K562 (cell line): ENCODE measurements around the gene SLC28A3. TPM values are rescaled to one million over a fixed set of nuclear protein-coding genes. Genes with fewer than 3 reads are reported as not detected.

ENCODE experiments used
- ATAC-seq: fragments of 200-7000 bp; cut with Tn5 transposase; 3 replicates; pipeline ENCODE4 v1.9.1; 2020; ENCODE audit warnings: moderate library complexity
- BruUV-seq: library from RNA; stranded (reverse); fragments of 400-500 nt; replicated peaks from 2 replicates; lab custom pipeline; 2021; lab: Mats Ljungman, UMichigan
- CTCF ChIA-PET: fragments of 300-600 bp; formaldehyde crosslinking; extraction: SDS; loops from one replicate; lab custom pipeline; 2021; ENCODE audit warnings: low intra/inter-chr PET ratio; lab: Yijun Ruan, JAX
- POLR2A ChIA-PET: fragments of 300-600, 350-650 bp; sonication (Branson Sonifier 250); formaldehyde crosslinking; extraction: SDS; loops from one replicate; lab custom pipeline; 2021; ENCODE audit warnings: antibody characterized with exemption, inconsistent platforms; lab: Yijun Ruan, JAX
- DNase-seq, 4 experiments: peaks; one replicate each; pipeline versions ENCODE4 v3.0.0 to v3.0.0-alpha.2; 2011 to 2018; ENCODE audit warnings: low spot score in 3 of 4, mixed read lengths in 3 of 4; ENCODE audit errors: extremely low read depth in 1 of 4
- FAIRE-seq: peaks from 2 replicates; lab custom pipeline; 2011; peaks lifted over from hg19 to GRCh38; lab: Jason Lieb, UNC
- H2AFZ ChIP-seq: 2 replicates; pipeline ENCODE4 v1.6.0; 2011; ENCODE audit warnings: low read depth, low read length, control low read depth, inconsistent platforms
- H3K27ac ChIP-seq: fragments of 200-600 bp; 3 replicates; pipeline ENCODE4 v1.8.0; 2011; ENCODE audit warnings: low read depth, mild to moderate bottlenecking, control low read depth, inconsistent platforms, low read length, moderate library complexity, mixed read lengths; ENCODE audit errors: extremely low read depth
- H3K27me3 ChIP-seq, 2 experiments: fragments of 300-600 bp in 1 of 2; 2 replicates in 1 of 2; 3 replicates in 1 of 2; pipeline versions ENCODE4 v1.6.0 to v1.8.0; 2011; ENCODE audit warnings: inconsistent platforms in 2 of 2, low read length in 2 of 2, mild to moderate bottlenecking in 1 of 2, mixed read lengths in 1 of 2, moderate library complexity in 1 of 2; ENCODE audit not compliant: control insufficient read depth in 2 of 2, insufficient read depth in 2 of 2
- H3K36me3 ChIP-seq: fragments of 300-600 bp; 3 replicates; pipeline ENCODE4 v1.8.0; 2011; ENCODE audit warnings: mild to moderate bottlenecking, low read length, inconsistent platforms; ENCODE audit not compliant: control insufficient read depth, insufficient read depth
- H3K4me1 ChIP-seq, 2 experiments: fragments of 200-600 bp in 1 of 2; replicated peaks in 1 of 2; 2 replicates in 1 of 2; 3 replicates in 1 of 2; pipeline versions ENCODE4 v1.5.1 to v1.8.0; 2011; ENCODE audit warnings: inconsistent platforms in 2 of 2, low read length in 2 of 2, mild to moderate bottlenecking in 1 of 2, mixed read lengths in 1 of 2, moderate library complexity in 1 of 2; ENCODE audit not compliant: control insufficient read depth in 2 of 2, insufficient read depth in 2 of 2
- H3K4me2 ChIP-seq: 2 replicates; pipeline ENCODE4 v1.6.1; 2011; ENCODE audit warnings: low read length, control low read depth, inconsistent platforms, mixed read lengths; ENCODE audit not compliant: insufficient read depth
- H3K4me3 ChIP-seq: fragments of 200-600 bp; sonication (generic), shearing (Covaris generic); 2 replicates; pipeline ENCODE4 v1.5.1; 2016; ENCODE audit warnings: control low read depth, inconsistent platforms
- H3K79me2 ChIP-seq: fragments of 200-600 bp; 3 replicates; pipeline ENCODE4 v1.8.0; 2011; ENCODE audit warnings: low read length, inconsistent platforms; ENCODE audit not compliant: control insufficient read depth, insufficient read depth
- H3K9ac ChIP-seq, 2 experiments: 2 replicates each; pipeline versions ENCODE4 v1.6.0 to v1.6.1; 2011; ENCODE audit warnings: low read depth in 2 of 2, low read length in 2 of 2, control low read depth in 1 of 2, inconsistent platforms in 1 of 2, mild to moderate bottlenecking in 1 of 2, mixed read lengths in 1 of 2; ENCODE audit not compliant: insufficient read depth in 1 of 2
- H3K9me1 ChIP-seq: one replicate; pipeline ENCODE4 v1.6.0; 2011; ENCODE audit warnings: inconsistent platforms, mild to moderate bottlenecking, low read length, moderate library complexity; ENCODE audit not compliant: control insufficient read depth, insufficient read depth
- H3K9me3 ChIP-seq: replicated peaks from 2 replicates; pipeline ENCODE4 v1.5.1; 2011; ENCODE audit warnings: low read depth, low read length, inconsistent platforms; ENCODE audit not compliant: control insufficient read depth, insufficient read depth
- H4K20me1 ChIP-seq: replicated peaks from 2 replicates; pipeline ENCODE4 v1.6.1; 2011; ENCODE audit warnings: low read length, inconsistent platforms, mixed read lengths; ENCODE audit not compliant: control insufficient read depth, insufficient read depth
- HNRNPUL1 ChIP-seq: fragments of 200-400 bp; formaldehyde crosslinking; IDR thresholded peaks from 2 replicates; pipeline ENCODE4 v1.6.1; 2017; ENCODE audit warnings: low read length
- IFI16 ChIP-seq: fragments of 250-450 bp; sonication (Bioruptor Pico); IDR thresholded peaks from 2 replicates; pipeline ENCODE4 v2.1.2; 2022; ENCODE audit warnings: mild to moderate bottlenecking, inconsistent platforms
- SAFB2 ChIP-seq: fragments of 200-400 bp; formaldehyde crosslinking; IDR thresholded peaks from 2 replicates; pipeline ENCODE4 v1.6.1; 2018; ENCODE audit warnings: borderline replicate concordance, low read length, low read depth, moderate library complexity; ENCODE audit not compliant: severe bottlenecking
- WGBS: fragments of 100-300 bp; shearing (Covaris generic); methylation state at CpG from one replicate; pipeline ENCODE4 v1.1.6; 2016; ENCODE audit warnings: low coverage, mixed read lengths; ENCODE audit not compliant: insufficient coverage; ENCODE audit errors: missing lambda C conversion rate; 5-methylcytosine and 5-hydroxymethylcytosine counted together
- in situ Hi-C: fragments of 300-500 bp; cut with MboI; formaldehyde crosslinking; loops from 4 replicates; pipeline ENCODE4 v1.15.0; 2018; ENCODE audit warnings: inconsistent platforms, mixed read lengths
- intact Hi-C: fragments of 100-400 bp; cut with micrococcal nuclease; formaldehyde crosslinking; loops from 2 replicates; pipeline ENCODE4 v1.14.2; 2022
- polyA plus RNA-seq, 8 experiments: library from polyadenylated mRNA; depleted of rRNA in 4 of 8; stranded (reverse) in 5 of 8; unstranded in 3 of 8; fragments of >200 nt; fragmentation: Nextera tagmentation in 2 of 8; fragmentation: Illumina TruSeq in 1 of 8; extraction: Ambion mirVana in 2 of 8; extraction: Trizol in 1 of 8; gene quantifications; 2 replicates each; pipeline versions ENCODE4 v1.2.1 to v1.2.3, GENCODE V29; 2011 to 2014; ENCODE audit warnings: inconsistent platforms in 1 of 8, missing spikeins in 1 of 8
- total RNA-seq, 7 experiments: library from RNA; depleted of rRNA in 6 of 7; stranded (reverse); fragments of >200 nt in 6 of 7; fragmentation: Illumina TruSeq in 2 of 7; extraction: Trizol in 2 of 7; gene quantifications; 2 replicates each; pipeline versions ENCODE4 v1.2.1 to v1.2.3, GENCODE V29; 2011 to 2021; ENCODE audit warnings: low replicate concordance in 1 of 7
- TF ChIP-seq, protein P1 (sequence below): sonication (generic); formaldehyde crosslinking; IDR thresholded peaks from 2 replicates; pipeline ENCODE4 v1.8.0; 2022; ENCODE audit warnings: mild to moderate bottlenecking, missing genetic modification reagents
- TF ChIP-seq, protein P2 (sequence below): conservative IDR thresholded peaks from 2 replicates; pipeline ENCODE4 v1.6.1; 2011; ENCODE audit warnings: low read depth, mild to moderate bottlenecking, low read length; ENCODE audit not compliant: control insufficient read depth
- TF ChIP-seq, protein P3 (sequence below): fragments of 250-450 bp; sonication (Bioruptor Pico); IDR thresholded peaks from 2 replicates; pipeline ENCODE4 v1.5.0; 2021; ENCODE audit warnings: mild to moderate bottlenecking, moderate library complexity
- TF ChIP-seq, protein P4 (sequence below): sonication (generic); formaldehyde crosslinking; IDR thresholded peaks from 2 replicates; pipeline ENCODE4 v1.8.0; 2023; ENCODE audit warnings: mild to moderate bottlenecking, missing genetic modification reagents

SLC28A3 gene
- total and polyA plus RNA-seq, 9 of the 15 experiments (the other 6 are each of a cell fraction or from before 2014, with no cell fraction given), result not detected

DNA sequence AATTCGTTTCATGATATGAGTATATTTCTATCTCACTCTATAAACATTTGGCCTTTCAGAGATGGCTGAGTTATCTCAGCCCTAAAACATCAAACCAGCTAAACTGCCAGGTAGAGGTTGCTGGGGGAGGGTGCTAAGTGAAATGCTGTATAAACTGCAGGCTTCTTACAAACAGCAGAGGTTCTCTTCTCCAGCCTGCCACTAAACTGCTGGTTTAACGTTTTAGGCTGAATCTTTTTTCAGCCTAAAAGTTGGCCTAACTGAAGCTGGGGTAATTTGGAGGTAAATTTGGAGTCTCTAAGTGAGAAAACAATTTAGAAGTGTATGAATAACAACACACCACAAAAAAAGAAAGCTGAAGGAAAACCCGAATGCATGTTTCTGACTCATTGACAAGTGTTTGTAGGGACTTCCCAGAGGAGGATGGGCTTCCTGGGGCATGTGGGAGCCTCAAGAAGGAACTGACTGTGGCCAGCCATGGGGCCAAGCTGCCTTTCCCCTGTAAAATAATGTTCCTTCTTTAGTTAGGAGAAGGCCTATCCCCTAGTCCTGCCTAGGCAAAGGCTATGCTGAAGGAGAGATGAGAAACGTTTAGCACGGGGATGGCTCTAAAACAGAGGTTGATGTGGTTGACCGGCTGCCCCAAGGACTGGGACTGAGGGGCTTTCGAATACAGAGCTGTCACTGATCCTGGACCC lies 44.3 kb downstream of the SLC28A3 start:
- BruUV-seq, result no TSS peak
- intact Hi-C loops, result no loop called here
- Histone ChIP-seq H2AFZ (no peak overlapping the region), H3K9ac (no peak overlapping the region), H3K4me3 (no peak overlapping the region), H3K36me3 (no peaks in the 10 kb centered on the region), H3K4me2 (no peak overlapping the region), H3K79me2 (no peaks in the 10 kb centered on the region), H4K20me1 (no peaks in the 10 kb centered on the region), H3K4me1 (no peaks in the 10 kb centered on the region), H3K27ac (no peak overlapping the region), H3K9me1 (no peaks in the 10 kb centered on the region), H3K9me3 (no peaks in the 10 kb centered on the region), H3K27me3 (peaks cover 0 to 5% of the 10 kb centered on the region in 2 experiments; a peak in 1 of 5 replicates)
- no peak for ATAC-seq
- no peak for DNase-seq
- WGBS, result 0% methylated on average over 7 of the region's 7 CpGs
- ChIA-PET CTCF (no interaction called here), POLR2A (interaction anchor here (0.5 kb wide), 1 partner anchor 14 kb away, joined by 3 read pairs; no protein-coding TSS in a partner anchor)
- no peak for FAIRE-seq
- in situ Hi-C loops, result no loop called here
- TF ChIP-seq SAFB2 (no peak), IFI16 (CRISPR knock-in tag) (no peak), HNRNPUL1 (no peak)
- TF ChIP-seq, protein P1, sequence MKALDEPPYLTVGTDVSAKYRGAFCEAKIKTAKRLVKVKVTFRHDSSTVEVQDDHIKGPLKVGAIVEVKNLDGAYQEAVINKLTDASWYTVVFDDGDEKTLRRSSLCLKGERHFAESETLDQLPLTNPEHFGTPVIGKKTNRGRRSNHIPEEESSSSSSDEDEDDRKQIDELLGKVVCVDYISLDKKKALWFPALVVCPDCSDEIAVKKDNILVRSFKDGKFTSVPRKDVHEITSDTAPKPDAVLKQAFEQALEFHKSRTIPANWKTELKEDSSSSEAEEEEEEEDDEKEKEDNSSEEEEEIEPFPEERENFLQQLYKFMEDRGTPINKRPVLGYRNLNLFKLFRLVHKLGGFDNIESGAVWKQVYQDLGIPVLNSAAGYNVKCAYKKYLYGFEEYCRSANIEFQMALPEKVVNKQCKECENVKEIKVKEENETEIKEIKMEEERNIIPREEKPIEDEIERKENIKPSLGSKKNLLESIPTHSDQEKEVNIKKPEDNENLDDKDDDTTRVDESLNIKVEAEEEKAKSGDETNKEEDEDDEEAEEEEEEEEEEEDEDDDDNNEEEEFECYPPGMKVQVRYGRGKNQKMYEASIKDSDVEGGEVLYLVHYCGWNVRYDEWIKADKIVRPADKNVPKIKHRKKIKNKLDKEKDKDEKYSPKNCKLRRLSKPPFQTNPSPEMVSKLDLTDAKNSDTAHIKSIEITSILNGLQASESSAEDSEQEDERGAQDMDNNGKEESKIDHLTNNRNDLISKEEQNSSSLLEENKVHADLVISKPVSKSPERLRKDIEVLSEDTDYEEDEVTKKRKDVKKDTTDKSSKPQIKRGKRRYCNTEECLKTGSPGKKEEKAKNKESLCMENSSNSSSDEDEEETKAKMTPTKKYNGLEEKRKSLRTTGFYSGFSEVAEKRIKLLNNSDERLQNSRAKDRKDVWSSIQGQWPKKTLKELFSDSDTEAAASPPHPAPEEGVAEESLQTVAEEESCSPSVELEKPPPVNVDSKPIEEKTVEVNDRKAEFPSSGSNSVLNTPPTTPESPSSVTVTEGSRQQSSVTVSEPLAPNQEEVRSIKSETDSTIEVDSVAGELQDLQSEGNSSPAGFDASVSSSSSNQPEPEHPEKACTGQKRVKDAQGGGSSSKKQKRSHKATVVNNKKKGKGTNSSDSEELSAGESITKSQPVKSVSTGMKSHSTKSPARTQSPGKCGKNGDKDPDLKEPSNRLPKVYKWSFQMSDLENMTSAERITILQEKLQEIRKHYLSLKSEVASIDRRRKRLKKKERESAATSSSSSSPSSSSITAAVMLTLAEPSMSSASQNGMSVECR (CRISPR knock-in tag), result no peak
- TF ChIP-seq, protein P2, sequence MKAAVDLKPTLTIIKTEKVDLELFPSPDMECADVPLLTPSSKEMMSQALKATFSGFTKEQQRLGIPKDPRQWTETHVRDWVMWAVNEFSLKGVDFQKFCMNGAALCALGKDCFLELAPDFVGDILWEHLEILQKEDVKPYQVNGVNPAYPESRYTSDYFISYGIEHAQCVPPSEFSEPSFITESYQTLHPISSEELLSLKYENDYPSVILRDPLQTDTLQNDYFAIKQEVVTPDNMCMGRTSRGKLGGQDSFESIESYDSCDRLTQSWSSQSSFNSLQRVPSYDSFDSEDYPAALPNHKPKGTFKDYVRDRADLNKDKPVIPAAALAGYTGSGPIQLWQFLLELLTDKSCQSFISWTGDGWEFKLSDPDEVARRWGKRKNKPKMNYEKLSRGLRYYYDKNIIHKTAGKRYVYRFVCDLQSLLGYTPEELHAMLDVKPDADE, result no peak
- TF ChIP-seq, protein P3, sequence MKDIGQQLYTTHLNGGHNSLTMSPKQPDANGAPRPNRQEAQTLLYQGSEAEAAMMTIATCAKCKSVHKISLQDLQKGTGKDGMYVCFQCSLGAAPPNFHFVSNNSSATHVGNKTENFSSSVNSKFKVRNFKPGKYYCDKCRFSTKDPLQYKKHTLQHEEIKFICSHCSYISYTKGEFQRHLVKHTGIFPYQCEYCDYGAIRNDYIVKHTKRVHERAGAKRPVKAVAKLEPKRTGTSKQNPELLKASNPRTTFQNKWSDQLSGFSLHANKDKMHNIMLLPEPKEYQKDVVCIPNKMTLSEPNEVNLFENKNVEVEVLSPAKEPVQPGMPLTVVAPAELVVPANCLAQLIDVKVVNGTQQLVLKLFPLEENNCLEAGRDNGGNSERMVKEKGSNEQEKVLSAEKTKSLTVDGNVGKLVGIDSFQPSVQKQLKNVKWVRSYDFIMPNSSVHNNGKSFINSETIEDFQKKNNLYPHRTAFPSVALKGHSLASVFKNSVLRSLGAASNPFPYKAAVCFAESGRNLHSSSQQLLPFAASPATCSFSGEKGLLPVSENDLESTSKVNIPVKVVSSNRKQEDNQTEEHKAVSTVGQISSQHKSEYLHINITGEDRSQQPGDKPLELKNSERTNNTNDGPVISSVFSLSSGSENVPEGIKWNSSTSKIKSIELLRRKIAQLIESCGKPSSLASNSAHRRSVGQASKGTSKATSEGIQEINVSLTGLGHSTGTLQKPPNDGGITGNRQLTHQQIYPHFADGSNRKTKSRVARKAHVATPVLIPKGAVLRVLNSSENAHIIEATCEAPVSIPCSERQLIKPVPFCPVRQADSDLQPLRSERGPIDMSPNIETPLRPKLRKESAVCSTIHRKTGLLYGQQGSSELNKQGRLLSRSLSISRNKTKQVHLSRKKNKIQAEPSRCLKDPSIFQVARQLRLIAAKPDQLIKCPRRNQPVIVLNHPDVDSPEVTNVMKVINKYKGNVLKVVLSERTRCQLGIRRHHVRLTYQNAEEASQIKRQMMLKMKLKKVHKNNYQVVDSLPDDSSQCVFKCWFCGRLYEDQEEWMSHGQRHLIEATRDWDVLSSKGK (CRISPR knock-in tag), result no peak
- TF ChIP-seq, protein P4, sequence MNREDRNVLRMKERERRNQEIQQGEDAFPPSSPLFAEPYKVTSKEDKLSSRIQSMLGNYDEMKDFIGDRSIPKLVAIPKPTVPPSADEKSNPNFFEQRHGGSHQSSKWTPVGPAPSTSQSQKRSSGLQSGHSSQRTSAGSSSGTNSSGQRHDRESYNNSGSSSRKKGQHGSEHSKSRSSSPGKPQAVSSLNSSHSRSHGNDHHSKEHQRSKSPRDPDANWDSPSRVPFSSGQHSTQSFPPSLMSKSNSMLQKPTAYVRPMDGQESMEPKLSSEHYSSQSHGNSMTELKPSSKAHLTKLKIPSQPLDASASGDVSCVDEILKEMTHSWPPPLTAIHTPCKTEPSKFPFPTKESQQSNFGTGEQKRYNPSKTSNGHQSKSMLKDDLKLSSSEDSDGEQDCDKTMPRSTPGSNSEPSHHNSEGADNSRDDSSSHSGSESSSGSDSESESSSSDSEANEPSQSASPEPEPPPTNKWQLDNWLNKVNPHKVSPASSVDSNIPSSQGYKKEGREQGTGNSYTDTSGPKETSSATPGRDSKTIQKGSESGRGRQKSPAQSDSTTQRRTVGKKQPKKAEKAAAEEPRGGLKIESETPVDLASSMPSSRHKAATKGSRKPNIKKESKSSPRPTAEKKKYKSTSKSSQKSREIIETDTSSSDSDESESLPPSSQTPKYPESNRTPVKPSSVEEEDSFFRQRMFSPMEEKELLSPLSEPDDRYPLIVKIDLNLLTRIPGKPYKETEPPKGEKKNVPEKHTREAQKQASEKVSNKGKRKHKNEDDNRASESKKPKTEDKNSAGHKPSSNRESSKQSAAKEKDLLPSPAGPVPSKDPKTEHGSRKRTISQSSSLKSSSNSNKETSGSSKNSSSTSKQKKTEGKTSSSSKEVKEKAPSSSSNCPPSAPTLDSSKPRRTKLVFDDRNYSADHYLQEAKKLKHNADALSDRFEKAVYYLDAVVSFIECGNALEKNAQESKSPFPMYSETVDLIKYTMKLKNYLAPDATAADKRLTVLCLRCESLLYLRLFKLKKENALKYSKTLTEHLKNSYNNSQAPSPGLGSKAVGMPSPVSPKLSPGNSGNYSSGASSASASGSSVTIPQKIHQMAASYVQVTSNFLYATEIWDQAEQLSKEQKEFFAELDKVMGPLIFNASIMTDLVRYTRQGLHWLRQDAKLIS, result no peak
